ENCODE results near the gene NELFCD. TPM values are rescaled to one million over a fixed set of nuclear protein-coding genes. Genes with fewer than 3 reads are reported as not detected.

Gene NELFCD
- total and polyA plus RNA-seq, 2 donors (not counting 1 experiment from before 2014, with no cell fraction given), result 46.9 to 78.8 TPM

DNA sequence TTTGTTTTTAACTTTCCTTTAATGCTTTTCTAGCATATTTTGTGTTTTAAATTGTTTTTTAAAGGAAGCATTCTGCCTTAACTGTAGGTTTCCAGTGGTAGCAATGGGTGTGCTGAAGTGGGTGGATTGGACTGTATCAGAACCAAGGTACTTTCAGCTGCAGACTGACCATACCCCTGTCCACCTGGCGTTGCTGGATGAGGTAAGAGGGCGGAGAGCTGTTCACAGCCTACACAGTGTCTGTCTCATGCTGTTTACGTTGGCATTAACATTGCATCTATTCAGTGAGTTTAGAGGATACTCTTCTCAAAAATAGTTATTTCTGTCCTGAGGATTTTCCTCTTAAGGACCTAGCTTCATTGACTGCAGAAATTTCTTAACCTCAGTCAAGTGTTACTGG, 11.9 kb downstream of the NELFCD start:
- Histone ChIP-seq H3K36me3 (ENCODE audit: control insufficient read depth, insufficient read depth, low read length) (peaks cover 31% of the 10 kb centered on the region), H3K9ac (ENCODE audit: insufficient read depth, low read length) (no peak overlapping the region), H3K4me3 (replicated peaks in 1 of 4; ENCODE audit: control extremely low read depth in 1 of 4, insufficient read depth in 1 of 4, low read depth in 3 of 4, low read length in 4 of 4) (no peak overlapping the region), H3K79me2 (ENCODE audit: control insufficient read depth, insufficient read depth, low read length) (no peaks in the 10 kb centered on the region), H3K27me3 (ENCODE audit: control insufficient read depth, insufficient read depth, low read length) (no peaks in the 10 kb centered on the region), H3K4me1 (ENCODE audit: control insufficient read depth, extremely low read depth, insufficient read depth, low read length) (peaks cover 2% of the 10 kb centered on the region), H2AFZ (ENCODE audit: low read length) (no peak overlapping the region), H4K20me1 (ENCODE audit: control insufficient read depth, extremely low read depth, insufficient read depth, low read length) (no peaks in the 10 kb centered on the region), H3K4me2 (ENCODE audit: extremely low read depth, insufficient read depth, low read length) (no peak overlapping the region), H3K27ac (ENCODE audit: insufficient read depth, low read length) (no peak overlapping the region), H3K9me3 (ENCODE audit: control insufficient read depth, insufficient read depth, low read depth, low read length) (no peaks in the 10 kb centered on the region)
- TF ChIP-seq EZH2 (IDR thresholded peaks at IDR 0.05; ENCODE audit: low read length, missing control alignments), result no peak
- no peak for TF ChIP-seq CTCF (conservative IDR thresholded peaks at IDR 0.05 in 1 of 2, IDR thresholded peaks at IDR 0.05 in 1 of 2; ENCODE audit: low read depth in 1 of 2, low read length in 2 of 2)
- no peak for DNase-seq (ENCODE audit: low read depth in 2 of 2)

- Histone ChIP-seq H3K79me2 (ENCODE audit: control insufficient read depth, insufficient read depth, low read length) (no peaks in the 10 kb centered on the region), H3K4me2 (ENCODE audit: extremely low read depth, insufficient read depth, low read length) (no peak overlapping the region), H3K27me3 (ENCODE audit: control insufficient read depth, insufficient read depth, low read length) (no peaks in the 10 kb centered on the region), H2AFZ (ENCODE audit: low read length) (no peak overlapping the region), H3K4me1 (ENCODE audit: control insufficient read depth, extremely low read depth, insufficient read depth, low read length) (peaks cover 2% of the 10 kb centered on the region), H4K20me1 (ENCODE audit: control insufficient read depth, extremely low read depth, insufficient read depth, low read length) (no peaks in the 10 kb centered on the region), H3K9ac (ENCODE audit: insufficient read depth, low read length) (no peak overlapping the region), H3K36me3 (ENCODE audit: control insufficient read depth, insufficient read depth, low read length) (peaks cover 31% of the 10 kb centered on the region), H3K27ac (ENCODE audit: insufficient read depth, low read length) (no peak overlapping the region), H3K4me3 (replicated peaks in 1 of 4; ENCODE audit: control extremely low read depth in 1 of 4, insufficient read depth in 1 of 4, low read depth in 3 of 4, low read length in 4 of 4) (no peak overlapping the region), H3K9me3 (ENCODE audit: control insufficient read depth, insufficient read depth, low read depth, low read length) (no peaks in the 10 kb centered on the region)
- TF ChIP-seq CTCF (conservative IDR thresholded peaks at IDR 0.05 in 1 of 2, IDR thresholded peaks at IDR 0.05 in 1 of 2; ENCODE audit: low read depth in 1 of 2, low read length in 2 of 2) (no peak), EZH2 (IDR thresholded peaks at IDR 0.05; ENCODE audit: low read length, missing control alignments) (no peak)
- no peak for DNase-seq (ENCODE audit: low read depth in 2 of 2)
Measured at GRCh38 chr20:58993332-58994248, 12.5 kb downstream of the NELFCD start.

GRCh38 chr20:58994390-58995159, 13.5 kb downstream of the NELFCD start:
- DNase-seq (ENCODE audit: low read depth in 2 of 2), result no peak
- H3K4me2 ChIP-seq (ENCODE audit: extremely low read depth, insufficient read depth, low read length), result no peak overlapping the region
- no peaks in the 10 kb centered on the region for H3K9me3 ChIP-seq (ENCODE audit: control insufficient read depth, insufficient read depth, low read depth, low read length)
- H3K36me3 ChIP-seq (ENCODE audit: control insufficient read depth, insufficient read depth, low read length), result peaks cover 29% of the 10 kb centered on the region
- H3K4me1 ChIP-seq (ENCODE audit: control insufficient read depth, extremely low read depth, insufficient read depth, low read length), result peaks cover 2% of the 10 kb centered on the region
- no peak overlapping the region for H3K27ac ChIP-seq (ENCODE audit: insufficient read depth, low read length)
- H3K79me2 ChIP-seq (ENCODE audit: control insufficient read depth, insufficient read depth, low read length), result no peaks in the 10 kb centered on the region
- no peaks in the 10 kb centered on the region for H3K27me3 ChIP-seq (ENCODE audit: control insufficient read depth, insufficient read depth, low read length)
- TF ChIP-seq EZH2 (IDR thresholded peaks at IDR 0.05; ENCODE audit: low read length, missing control alignments) (no peak), CTCF (conservative IDR thresholded peaks at IDR 0.05 in 1 of 2, IDR thresholded peaks at IDR 0.05 in 1 of 2; ENCODE audit: low read depth in 1 of 2, low read length in 2 of 2) (no peak)
- no peak overlapping the region for H3K4me3 ChIP-seq (replicated peaks in 1 of 4; ENCODE audit: control extremely low read depth in 1 of 4, insufficient read depth in 1 of 4, low read depth in 3 of 4, low read length in 4 of 4)
- H3K9ac ChIP-seq (ENCODE audit: insufficient read depth, low read length), result no peak overlapping the region
- no peak overlapping the region for H2AFZ ChIP-seq (ENCODE audit: low read length)
- no peaks in the 10 kb centered on the region for H4K20me1 ChIP-seq (ENCODE audit: control insufficient read depth, extremely low read depth, insufficient read depth, low read length)

Data from fibroblast of lung (primary cell).